ELR (cell line): Measurements from ENCODE around the gene SAC3D1.

Source experiments
- DNase-seq: peaks from one replicate; pipeline ENCODE4 v3.0.0-alpha.2; 2015; ENCODE audit warnings: low read depth

SAC3D1 gene

DNA sequence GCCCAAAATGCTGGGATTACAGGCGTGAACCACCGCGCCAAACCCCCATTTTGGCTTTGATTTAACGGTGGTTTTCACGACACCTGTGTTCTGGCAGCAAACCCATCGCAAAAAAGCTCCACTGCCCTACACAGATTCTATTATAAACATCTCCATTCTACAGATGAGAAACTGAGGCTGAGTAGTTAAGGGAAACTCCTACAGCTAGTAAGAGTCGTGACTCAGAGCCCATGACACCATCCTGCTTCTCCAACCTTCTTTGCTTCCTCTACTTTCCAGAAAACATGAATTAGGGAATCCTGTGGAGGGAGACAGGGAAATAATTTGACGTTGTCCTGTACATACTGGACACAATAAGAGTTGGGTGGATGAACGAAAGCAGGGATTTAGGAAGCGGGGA lies 14.2 kb upstream of the SAC3D1 start:
- peak; percentile 68 for DNase-seq

DNA sequence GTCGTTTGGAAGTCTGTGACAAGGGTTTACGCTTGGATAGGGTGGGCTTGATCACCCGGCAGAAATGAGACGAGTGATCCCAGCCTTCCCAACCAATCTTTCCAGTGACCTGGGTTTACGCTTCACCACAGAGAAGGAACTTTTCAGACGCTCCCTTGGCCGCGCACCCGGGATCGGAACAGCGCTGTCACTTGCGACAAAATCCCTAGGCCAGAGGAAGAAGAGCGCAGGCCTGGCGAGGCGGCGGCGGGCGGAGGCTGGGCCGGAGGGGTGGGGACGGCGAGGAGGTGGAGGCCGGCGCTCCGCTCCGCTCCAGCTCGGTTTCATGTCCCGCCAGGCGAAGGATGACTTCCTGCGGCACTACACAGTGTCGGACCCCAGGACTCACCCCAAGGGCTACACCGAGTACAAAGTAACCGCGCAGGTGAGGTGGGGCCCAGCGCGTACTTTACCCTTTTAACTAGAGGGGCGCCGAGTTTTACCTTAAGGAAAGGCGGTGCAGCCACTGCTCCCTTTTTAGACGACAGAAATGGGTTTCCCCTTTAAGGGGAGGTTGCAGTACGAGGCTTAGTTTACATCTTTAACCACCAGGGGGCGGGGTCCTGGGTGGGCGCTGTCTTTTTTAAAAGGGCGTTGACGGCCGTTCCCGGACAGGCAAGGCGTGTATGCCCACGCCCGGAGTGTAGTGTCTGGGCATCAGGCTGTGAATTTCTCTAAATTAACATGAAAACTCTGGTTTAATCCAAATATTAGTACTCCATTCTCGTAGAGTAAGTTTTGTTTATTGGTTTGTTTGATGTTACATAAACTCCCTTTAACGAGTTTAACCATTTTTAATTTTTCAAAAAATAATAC lies 13.6 kb upstream of the SAC3D1 start, which contains the start of gene SNX15:
TSS of gene SNX15 (plus strand) at position 227 of the 855 bp plus-strand sequence. CDS start at position 326, 99 bp downstream.
- peak; percentile 98 for DNase-seq

DNA sequence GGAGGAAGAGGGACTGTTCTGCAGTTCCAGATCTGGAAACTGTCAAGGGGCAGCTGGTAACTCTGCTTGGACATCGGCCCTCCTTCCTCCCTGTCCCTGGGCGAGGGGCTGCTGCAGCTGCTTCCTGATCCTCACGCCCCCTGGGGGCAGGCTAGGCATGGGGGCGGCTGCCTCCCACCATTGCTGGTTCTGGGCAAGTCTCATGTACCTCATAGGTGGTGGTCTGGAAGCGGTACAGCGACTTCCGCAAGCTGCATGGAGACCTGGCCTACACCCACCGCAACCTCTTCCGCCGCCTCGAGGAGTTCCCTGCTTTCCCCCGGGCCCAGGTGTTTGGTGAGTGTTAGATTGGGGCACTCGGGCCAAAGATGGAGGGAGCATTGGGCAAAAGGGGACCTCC lies 8.8 kb upstream of the SAC3D1 start:
- no peak for DNase-seq

DNA sequence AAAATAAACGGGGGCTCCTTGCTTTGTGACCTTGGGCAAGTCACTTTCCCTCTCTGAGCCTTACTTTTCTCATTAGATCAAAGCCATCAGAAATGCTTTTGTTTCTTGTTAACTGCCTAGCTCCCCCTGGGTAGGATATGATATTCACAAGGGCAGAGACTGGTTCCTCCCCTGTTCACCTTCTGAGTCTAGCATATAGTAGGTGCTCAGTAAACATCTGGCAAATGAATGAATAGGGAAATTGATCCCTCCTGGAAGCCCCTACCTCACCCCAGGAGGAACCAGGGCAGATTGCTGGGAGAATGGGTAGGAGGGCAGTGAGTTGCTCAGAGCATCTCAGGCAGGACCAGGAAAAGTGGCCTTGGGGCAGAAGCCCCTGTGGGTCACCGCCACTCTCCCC lies 6.6 kb upstream of the SAC3D1 start:
- no peak for DNase-seq

DNA sequence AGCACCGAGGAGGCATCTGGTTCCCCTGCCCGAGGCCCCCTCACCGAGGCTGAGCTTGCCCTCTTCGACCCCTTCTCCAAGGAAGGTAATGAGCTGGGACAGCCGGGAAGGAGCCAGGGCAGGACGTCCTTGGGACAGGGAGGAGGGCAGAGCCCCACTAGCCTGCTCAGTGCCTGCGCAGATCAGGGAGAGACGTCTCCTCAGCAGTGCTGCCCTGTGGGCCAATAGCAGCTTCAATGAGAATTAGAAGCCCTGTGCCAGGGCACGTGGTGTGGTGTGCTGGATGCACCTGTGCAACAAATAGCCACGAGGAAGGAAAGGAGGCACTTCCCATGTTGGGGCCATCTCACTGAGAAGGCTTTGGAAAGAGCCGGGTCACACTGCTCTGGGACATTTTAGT lies 5.4 kb upstream of the SAC3D1 start:
- DNase-seq = no peak

DNA sequence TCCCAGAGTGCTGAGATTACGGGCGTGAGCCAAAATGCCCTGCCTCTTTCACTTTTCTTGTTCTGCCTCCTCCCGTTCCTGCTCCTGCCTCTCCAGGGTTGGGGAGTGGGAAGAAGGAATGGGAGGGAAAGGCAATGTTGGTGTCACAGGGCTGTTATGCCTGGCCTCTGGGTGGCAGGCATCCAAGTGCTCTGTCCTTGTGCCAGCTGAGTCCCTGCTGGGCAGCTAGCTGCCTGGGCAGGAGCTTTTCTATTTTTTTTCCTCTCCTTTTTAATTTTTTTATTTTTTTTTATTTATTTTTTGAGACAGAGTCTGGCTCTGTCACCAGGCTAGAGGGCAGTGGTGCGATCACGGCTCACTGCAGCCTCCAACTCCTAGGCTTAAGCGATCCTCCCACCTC lies 4.1 kb upstream of the SAC3D1 start:
- DNase-seq = no peak

DNA sequence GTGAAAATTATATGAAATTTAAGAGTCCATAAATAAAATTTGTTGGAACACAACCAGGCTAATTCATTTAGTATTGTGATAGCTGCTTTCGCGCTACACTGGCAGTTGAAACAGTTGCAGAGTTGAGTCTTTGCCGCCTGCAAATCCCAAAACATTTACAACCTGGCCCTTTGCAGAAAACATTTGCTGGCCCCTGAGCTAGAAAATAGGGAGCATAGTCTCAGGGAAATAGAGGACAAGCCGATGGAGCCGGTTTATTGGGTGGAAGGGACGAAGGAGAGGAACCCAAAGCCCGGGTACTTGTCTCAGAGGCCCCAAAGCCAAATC lies 527 bp upstream of the SAC3D1 start:
- DNase-seq = no peak

DNA sequence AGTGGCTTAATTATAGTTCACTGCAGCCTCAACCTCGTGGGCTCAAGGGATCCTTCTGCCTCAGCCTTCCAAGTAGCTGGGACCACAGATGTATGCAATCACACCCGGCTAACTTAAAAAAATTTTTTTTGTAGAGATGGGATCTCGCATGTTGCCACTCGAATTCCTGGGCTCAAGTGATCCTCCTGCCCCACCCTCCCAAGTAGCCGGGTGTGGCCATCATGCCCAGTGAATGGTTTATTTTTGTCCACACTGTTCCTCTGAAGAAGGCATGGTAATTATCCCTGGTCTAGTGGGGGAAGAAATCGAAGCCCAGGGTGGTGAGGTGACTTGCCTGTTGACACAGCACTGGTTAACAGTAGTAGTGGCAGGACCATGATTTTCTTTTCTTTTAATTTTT lies 1.9 kb downstream of the SAC3D1 start:
- DNase-seq = no peak

DNA sequence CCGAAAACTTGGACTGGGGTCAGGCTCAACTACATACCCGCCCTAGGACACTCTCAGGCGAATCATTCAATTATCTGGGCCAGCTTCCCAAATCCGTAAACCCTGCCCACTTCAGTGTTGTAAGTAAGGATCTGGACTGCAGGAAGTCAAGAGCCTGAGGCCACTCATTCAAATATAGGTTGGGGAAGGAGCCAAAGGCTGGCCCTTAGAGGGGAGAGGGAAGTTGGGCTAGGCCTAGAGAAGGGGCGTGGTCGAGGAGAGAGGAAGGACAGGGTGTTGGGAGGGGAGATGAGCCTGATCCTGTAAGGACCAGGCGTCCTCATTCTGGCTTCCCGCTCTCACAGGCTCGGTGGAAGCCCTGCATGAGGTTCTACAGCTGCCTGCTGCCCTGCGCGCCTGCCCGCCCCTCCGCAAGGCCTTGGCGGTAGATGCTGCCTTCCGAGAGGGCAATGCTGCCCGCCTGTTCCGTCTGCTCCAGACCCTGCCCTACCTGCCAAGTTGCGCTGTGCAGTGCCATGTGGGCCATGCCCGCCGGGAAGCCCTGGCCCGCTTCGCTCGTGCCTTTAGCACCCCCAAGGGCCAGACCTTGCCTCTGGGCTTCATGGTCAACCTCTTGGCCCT lies 3.0 kb downstream of the SAC3D1 start:
- DNase-seq = peak; percentile 41

DNA sequence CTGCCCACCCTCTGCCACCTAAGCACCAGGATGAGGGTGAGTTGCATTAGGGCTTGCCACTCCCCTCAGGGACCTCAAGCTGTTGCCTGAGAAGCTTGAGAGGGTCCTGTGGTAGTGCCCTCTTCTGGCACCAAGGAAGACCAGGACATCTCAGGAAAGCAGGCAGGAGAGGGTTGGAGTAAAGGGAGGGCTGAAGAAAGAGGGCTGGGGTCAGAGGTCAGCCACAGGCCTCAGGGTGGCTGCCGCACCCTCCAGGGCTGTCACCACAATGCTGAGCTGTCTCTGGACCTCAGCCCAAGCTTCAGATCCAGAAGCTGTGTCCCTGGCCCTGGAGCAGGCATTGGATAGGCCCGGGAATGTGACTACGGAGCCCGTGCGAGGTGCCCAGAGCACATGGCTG lies 4.1 kb downstream of the SAC3D1 start:
- DNase-seq = no peak

DNA sequence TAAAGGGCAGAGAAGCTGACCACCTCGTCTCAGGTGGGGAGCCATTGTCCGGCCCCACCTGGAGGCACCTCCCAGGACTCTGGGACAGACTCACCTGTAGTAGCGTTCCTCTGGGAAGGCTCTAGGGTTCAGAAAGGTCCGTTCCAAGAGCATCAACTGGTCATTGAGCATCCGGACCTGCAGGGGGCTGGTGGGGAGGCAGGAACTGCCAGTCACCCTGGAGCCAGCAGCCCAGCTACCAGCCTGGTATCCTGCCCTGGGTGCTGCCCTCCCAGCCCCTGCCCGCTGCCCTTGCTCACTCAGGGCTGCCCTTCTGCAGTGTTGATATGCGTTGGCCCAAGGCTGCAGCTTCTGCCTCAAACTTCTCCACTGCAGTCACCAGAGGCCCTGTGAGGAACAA lies 4.7 kb downstream of the SAC3D1 start:
- no peak for DNase-seq

DNA sequence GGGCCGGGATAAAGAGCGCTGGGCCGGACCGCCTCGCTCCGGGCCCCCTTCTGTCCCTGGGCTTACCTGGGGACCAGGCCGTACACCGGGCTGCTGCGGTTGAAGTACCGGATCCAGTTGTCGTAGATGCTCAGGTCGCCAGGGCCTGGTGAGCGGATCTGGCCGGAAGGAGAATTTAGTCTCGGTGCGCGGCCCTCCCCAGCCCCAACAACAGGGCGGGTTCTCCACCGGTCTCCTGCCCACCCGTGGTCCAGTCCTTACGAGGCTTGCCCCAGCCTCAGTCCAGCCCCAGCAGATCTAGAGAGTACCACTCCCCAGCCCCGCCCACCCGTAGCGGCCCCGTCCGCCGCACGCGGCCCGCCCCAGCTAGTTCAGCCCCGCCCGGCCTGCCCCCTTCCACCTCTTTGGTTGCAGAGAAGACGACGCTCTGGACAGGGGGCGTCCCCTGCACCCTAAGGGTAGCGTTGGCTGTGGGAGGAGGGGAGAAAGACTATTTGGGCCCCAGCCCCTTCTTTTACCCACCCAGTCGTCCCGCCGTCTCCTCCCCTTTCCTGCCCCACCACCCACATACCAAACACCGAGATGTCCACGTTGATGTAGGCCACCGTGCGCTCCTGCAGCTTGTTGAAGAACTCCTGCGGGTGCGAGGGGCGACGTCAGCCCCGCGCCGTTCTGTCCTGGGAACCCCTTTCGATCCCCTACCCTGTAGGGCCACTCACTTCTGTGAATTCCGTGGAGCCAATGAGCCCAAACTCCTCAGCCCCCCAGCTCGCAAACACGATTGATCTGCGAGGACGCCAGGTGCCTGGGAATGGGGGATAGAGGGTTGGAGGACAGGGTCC lies 6.8 kb downstream of the SAC3D1 start:
- DNase-seq = no peak

DNA sequence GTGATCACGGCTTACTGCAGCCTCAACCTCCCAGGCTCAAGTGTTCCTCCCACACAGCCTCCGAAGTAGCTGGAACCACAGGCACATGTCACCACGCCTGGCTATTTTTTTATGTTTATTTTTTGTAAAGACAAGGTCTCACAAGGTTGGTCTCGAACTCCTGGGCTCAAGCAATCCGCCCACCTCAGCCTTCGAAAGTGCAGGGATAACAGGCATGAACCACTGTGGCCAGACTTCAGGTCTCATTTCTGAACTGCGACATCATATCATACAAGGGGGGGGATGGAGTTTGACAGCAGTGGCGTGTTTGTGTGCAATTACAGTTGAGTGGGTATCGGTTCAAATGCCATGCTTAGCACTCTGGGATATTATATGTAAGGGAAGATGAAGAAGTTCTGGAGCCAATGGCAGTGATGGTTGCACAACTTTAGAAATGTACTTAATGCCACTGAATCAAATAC lies 10.4 kb downstream of the SAC3D1 start:
- DNase-seq = no peak

DNA sequence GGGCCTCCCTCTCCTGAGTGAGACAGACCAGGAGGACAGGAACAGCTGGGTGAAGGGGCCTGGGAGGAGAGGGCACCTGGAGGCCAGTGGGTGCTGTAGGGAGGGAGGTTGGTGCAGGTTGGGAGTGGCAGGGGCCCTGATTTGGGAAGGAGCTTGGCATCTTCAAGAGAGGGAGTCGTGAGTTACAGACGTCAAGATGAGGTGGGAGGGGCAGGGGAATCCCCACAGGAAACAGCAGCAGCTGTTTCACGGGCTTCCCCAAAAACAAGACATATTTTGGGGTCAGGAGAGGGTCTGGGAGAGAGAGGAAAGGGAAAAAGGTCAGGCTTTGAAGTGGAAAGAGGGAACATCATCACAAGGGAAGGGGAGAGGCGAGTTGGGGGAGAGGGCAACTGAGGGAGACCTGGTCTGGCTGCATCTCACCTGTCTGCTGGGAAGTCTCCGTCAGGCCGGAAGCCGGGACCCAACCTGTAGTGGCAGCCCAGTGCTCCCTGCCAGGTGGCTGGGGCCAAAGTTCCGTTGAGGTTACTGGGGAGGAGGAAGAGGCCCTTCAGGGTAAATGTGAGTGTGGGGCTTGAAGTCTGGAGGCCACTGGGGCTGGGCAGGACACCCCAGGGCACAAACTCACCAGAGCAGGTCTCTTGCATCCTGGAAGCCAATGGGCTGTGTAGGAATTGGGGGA lies 13.0 kb downstream of the SAC3D1 start:
- DNase-seq = no peak

DNA sequence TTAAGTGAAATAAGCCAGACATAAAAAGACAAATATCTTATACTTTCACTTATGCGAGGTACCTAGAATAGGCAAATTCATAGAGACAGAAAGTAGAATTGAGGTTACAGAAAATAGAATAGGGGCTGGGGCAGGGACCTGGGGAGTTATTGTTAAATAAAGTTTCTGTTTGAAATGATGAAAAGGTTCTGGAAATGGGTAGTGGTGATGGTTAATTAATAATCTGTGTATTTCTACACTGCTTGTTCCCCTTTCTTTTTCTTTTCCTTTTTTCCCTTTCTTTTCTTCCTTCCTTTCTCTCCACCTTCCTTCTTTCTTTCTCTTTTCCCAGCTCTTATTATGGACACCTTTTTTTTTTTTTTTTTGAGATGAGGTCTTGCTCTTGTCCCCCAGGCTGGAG lies 14.5 kb downstream of the SAC3D1 start:
- no peak for DNase-seq

DNA sequence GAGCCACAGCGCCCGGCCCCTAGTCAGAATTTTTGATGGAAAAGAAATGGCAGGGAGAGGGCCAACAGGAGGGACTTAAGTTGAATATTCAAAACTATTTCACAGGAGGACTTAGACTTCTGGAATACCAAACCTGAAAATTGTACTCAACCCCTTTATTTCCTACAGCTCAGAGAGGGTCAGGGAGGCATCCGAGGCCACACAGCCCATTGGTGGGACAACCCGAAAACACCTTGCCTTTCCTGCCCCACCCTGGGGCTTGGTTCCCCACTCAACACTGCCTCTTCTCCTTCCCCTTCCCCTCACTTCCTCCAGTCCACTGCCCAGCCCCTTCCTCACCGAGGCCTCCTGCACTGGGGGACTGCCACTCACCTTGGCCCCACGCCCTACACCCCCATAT lies 16.0 kb downstream of the SAC3D1 start:
- no peak for DNase-seq

DNA sequence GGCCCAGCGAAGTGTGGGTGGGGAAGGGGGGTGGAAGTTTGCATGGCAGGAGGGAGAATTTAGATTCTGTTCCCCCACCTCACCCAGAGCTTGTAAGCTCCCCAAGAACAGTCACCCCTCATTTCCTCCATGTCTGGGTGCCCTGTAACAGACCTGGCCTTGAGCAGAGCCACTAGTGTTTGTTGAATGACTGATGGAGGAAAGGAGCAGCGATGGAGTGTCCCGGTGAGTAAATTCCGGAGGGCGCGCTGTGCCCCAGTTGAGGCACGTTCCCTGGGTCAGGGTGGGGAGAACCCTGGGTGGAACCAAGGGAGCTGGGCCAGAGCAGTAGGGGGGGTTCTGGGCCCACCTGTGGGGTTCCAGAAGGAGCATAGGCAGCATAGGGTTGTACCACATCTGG lies 16.5 kb downstream of the SAC3D1 start:
- no peak for DNase-seq

DNA sequence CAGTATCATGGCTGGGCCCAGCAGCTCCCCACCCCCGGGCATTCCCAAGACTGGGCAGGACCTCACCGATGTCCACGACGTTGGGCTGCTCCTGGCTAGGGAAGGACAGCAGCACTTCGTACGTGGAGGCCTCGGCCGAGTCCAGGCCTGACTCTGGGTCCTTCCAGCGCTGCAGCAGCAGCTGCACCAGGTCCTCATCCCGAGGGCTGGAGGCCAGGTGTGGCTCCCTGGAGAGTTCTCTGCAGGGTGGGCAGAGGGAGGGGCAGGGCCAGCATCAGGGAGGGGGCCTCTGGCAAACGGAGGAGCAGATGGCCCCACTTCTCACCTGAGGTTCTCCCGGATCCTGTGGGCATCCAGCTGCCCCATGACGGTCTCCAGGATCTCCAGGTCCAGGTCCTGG lies 17.0 kb downstream of the SAC3D1 start:
- no peak for DNase-seq

DNA sequence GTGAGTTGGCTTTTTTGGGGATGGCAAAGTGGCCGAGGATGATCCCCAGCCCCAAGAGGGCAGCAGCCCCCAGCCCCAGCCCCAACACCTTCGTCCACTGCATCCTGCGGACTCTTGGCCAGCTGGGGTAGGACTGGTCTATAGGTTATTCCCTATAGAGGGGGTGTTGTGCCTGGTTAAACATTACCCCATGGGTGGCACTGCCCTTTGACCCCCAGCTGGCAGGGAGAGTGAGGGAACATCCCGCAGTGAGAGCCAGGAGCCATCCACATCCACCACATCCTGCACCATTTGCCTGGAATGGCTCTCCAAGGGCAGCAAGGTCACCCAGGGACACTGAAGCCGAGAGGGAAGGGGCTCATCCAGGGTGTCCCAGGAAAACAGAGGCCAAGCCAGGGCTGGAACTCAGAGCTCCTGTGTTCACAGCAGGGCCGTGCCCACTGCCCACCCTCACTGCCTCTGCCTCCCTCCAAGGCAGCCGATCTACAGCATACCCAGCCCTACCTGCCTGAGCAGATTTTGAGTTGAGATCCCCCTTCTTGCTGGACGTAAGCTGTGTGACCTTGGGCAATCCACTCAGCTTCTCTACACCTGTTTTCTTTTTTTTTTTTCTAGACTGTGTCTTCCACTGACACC lies 17.5 kb downstream of the SAC3D1 start, which contains the start of gene NAALADL1:
TSS of gene NAALADL1 (minus strand) at position 135 of the 636 bp plus-strand sequence. CDS start at position 103, 32 bp downstream.
- no peak for DNase-seq

DNA sequence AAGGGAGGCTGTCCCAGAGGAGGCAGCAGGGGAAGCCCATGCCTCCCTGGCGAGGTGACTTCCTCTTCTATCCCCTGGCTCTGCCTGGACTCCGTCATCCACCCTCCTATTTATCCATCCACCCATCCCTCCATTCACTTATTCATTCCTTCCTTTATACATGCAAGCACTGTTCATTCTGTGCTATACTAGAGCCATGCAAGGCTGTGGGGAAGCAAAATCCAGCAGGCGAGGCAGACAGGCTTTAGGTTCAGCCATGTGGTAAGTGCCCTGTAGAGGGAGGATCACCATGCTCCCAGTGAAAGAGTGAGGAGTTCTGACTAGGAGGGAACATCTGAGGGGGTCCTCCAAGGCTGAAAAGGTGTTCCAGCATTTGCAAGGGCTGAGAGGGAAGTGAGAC lies 18.5 kb downstream of the SAC3D1 start:
- DNase-seq = no peak

DNA sequence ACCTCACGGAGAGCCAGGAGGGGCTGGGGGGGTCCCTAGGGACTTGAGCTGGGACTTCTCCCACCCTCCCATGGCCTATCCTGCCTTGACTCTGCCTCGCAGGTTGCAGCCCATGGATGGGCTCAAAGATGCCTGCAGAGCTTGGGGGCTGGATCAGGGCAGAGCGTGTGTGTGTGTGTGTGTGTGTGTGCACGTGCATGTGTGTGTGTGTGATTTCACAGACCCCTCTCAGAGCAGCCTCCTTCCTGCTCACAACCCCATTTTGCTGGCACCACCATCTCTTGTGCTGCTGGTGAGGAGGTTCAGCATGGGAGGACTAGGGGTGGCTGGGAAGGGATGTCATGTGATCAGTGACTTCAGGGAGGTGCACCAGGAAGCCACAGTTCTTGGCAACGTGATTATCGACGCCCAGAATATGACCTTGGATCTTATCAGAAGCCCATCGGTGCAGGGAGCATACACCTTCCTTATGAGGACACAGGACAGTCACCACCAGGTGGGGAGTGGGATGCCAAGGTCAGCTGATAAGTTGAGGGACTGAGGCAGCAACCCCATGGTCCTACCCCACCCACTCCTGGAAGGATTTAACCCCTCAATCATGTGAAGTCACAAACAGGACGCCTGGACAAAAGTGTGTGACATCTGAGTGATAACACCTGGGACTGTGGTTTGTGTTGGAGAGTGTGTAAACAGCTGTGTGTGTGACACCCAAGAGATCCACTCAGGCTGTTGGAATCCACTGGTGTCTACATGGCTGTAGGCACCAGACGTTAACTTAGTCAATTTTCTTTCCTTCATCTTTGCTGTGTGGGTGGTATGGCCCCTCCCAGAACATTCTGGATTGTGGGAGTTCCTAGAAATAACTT lies 19.2 kb downstream of the SAC3D1 start:
- no peak for DNase-seq
